CD4-positive, alpha-beta T cell treated with Interleukin-10 for 1 hour (primary cell): Measurements from ENCODE around the gene MVD.
"Not testable (repeated sequence)": the region's sequence is repeated elsewhere in the genome, so short reads cannot be mapped to it uniquely, and the experiment has no call there.

Source experiments
- DNase-seq: peaks from one replicate; pipeline ENCODE4 v3.0.0-alpha.2; 2020

MVD gene

GRCh38 chr16:88681084-88681680 is 18.3 kb upstream of the MVD start:
- peak; percentile 68 for DNase-seq

- DNase-seq = no peak
Measured at GRCh38 chr16:88680554-88681083, 17.7 kb upstream of the MVD start.

GRCh38 chr16:88678224-88678979 is 15.5 kb upstream of the MVD start:
- DNase-seq = no peak

- no peak for DNase-seq
Measured at GRCh38 chr16:88677721-88678120, 14.8 kb upstream of the MVD start.

- no peak for DNase-seq
Measured at GRCh38 chr16:88676502-88677242, 13.8 kb upstream of the MVD start.

GRCh38 chr16:88673716-88674379 is 11.0 kb upstream of the MVD start:
- DNase-seq = no peak

- no peak for DNase-seq
Measured at GRCh38 chr16:88672776-88673175, 9.9 kb upstream of the MVD start.

- DNase-seq = no peak
Measured at GRCh38 chr16:88671806-88672205, 8.9 kb upstream of the MVD start.

- no peak for DNase-seq
Measured at GRCh38 chr16:88669980-88670379, 7.1 kb upstream of the MVD start.

GRCh38 chr16:88669493-88669892 is 6.6 kb upstream of the MVD start:
- not testable (repeated sequence) for DNase-seq

GRCh38 chr16:88667461-88667860 is 4.6 kb upstream of the MVD start:
- DNase-seq = no peak

- no peak for DNase-seq
Measured at GRCh38 chr16:88665570-88665969, 2.7 kb upstream of the MVD start.

GRCh38 chr16:88665148-88665547 is 2.3 kb upstream of the MVD start:
- no peak for DNase-seq

GRCh38 chr16:88662222-88662842 is 559 bp downstream of the MVD start:
- no peak for DNase-seq

- DNase-seq = no peak
Measured at GRCh38 chr16:88661468-88661867, 1.4 kb downstream of the MVD start.

- no peak for DNase-seq
Measured at GRCh38 chr16:88659160-88659559, 3.7 kb downstream of the MVD start.

GRCh38 chr16:88658714-88659113 is 4.2 kb downstream of the MVD start:
- no peak for DNase-seq

GRCh38 chr16:88657371-88657770 is 5.5 kb downstream of the MVD start:
- no peak for DNase-seq

- no peak for DNase-seq
Measured at GRCh38 chr16:88656291-88656980, 6.5 kb downstream of the MVD start.

- DNase-seq = no peak
Measured at GRCh38 chr16:88655733-88656281, 7.1 kb downstream of the MVD start.

GRCh38 chr16:88655053-88655732 is 7.7 kb downstream of the MVD start:
- DNase-seq = no peak
